GM12878 (cell line): ENCODE data around the gene CYB561A3. TPM values are rescaled to one million over a fixed set of nuclear protein-coding genes. Genes with fewer than 3 reads are reported as not detected.

ENCODE experiments used
- ATAC-seq: fragments of 200-7000 bp; cut with Tn5 transposase; 3 replicates; pipeline ENCODE4 v1.9.1; 2020; ENCODE audit warnings: mild to moderate bottlenecking, moderate library complexity
- BruUV-seq: library from RNA; stranded (reverse); fragments of 400-500 nt; replicated peaks from 2 replicates; lab custom pipeline; 2021; lab: Mats Ljungman, UMichigan
- CTCF ChIA-PET: fragments of 300-600 bp; sonication (Branson Sonifier 250); formaldehyde crosslinking; extraction: SDS; loops from one replicate; lab custom pipeline; 2021; ENCODE audit warnings: inconsistent platforms; lab: Yijun Ruan, JAX
- POLR2A ChIA-PET: fragments of 350-600 bp; formaldehyde crosslinking; extraction: SDS; loops from one replicate; lab custom pipeline; 2021; ENCODE audit warnings: inconsistent platforms; lab: Charles Lee
- RAD21 ChIA-PET: fragments of 300-600 bp; sonication (Branson Sonifier 250); formaldehyde crosslinking; loops from one replicate; lab custom pipeline; 2023; ENCODE audit warnings: antibody characterized with exemption; ENCODE audit not compliant: unreplicated experiment; lab: Charles Lee
- SMC1A ChIA-PET: fragments of 300-600 bp; sonication (Branson Sonifier 250); formaldehyde crosslinking; loops from one replicate; lab custom pipeline; 2023; ENCODE audit not compliant: unreplicated experiment, uncharacterized antibody; lab: Charles Lee
- DNase-seq: peaks from one replicate; pipeline ENCODE4 v3.0.0-alpha.2; 2011; ENCODE audit warnings: low read depth, low spot score
- FAIRE-seq: peaks from 3 replicates; lab custom pipeline; 2011; peaks lifted over from hg19 to GRCh38; lab: Jason Lieb, UNC
- H2AFZ ChIP-seq: 2 replicates; pipeline ENCODE4 v1.6.0; 2011; ENCODE audit warnings: low read depth, low read length, control low read depth; ENCODE audit not compliant: control insufficient read depth
- H3K27ac ChIP-seq: 2 replicates; pipeline ENCODE4 v1.5.1; 2011; ENCODE audit warnings: control low read depth; ENCODE audit not compliant: control insufficient read depth, insufficient read depth
- H3K27me3 ChIP-seq, 2 experiments: replicated peaks in 1 of 2; 2 replicates each; pipeline versions ENCODE4 v1.6.0 to v1.6.1; 2011; ENCODE audit warnings: low read length in 1 of 2; ENCODE audit not compliant: control insufficient read depth in 2 of 2, insufficient read depth in 2 of 2
- H3K36me3 ChIP-seq, 2 experiments: 2 replicates each; pipeline ENCODE4 v1.5.1; 2011; ENCODE audit warnings: low read length in 1 of 2; ENCODE audit not compliant: control insufficient read depth in 2 of 2, insufficient read depth in 2 of 2
- H3K4me1 ChIP-seq: 2 replicates; pipeline ENCODE4 v1.6.1; 2011; ENCODE audit warnings: mild to moderate bottlenecking, low read length, moderate library complexity, mixed read lengths; ENCODE audit not compliant: control insufficient read depth, insufficient read depth
- H3K4me2 ChIP-seq: 2 replicates; pipeline ENCODE4 v1.6.0; 2011; ENCODE audit warnings: control low read depth; ENCODE audit not compliant: control insufficient read depth, insufficient read depth
- H3K4me3 ChIP-seq: fragments of 200-600 bp; sonication (generic); 2 replicates; pipeline ENCODE4 v1.5.1; 2016
- H3K79me2 ChIP-seq: 2 replicates; pipeline ENCODE4 v1.6.0; 2011; ENCODE audit warnings: low read length; ENCODE audit not compliant: control insufficient read depth, insufficient read depth
- H3K9ac ChIP-seq: 2 replicates; pipeline ENCODE4 v1.8.0; 2011; ENCODE audit warnings: low read length, control low read depth, mixed read lengths; ENCODE audit not compliant: control insufficient read depth, insufficient read depth
- H3K9me3 ChIP-seq: replicated peaks from 3 replicates; pipeline ENCODE4 v1.5.1; 2011; ENCODE audit warnings: mild to moderate bottlenecking, low read length; ENCODE audit not compliant: control insufficient read depth, insufficient read depth
- H4K20me1 ChIP-seq: 2 replicates; pipeline ENCODE4 v1.6.0; 2011; ENCODE audit not compliant: control insufficient read depth, insufficient read depth
- CBX3 ChIP-seq: fragments of 200-600 bp; sonication (generic); IDR thresholded peaks from 2 replicates; pipeline ENCODE4 v1.6.1; 2016; ENCODE audit warnings: low read depth, borderline replicate concordance
- IRF4 ChIP-seq: IDR thresholded peaks from 2 replicates; pipeline ENCODE4 v1.6.1; 2011; ENCODE audit warnings: low read depth, low read length
- KLF5 ChIP-seq: fragments of 450-650 bp; IDR thresholded peaks from 2 replicates; pipeline ENCODE4 v1.6.1; 2014; ENCODE audit warnings: mild to moderate bottlenecking; ENCODE audit not compliant: partially characterized antibody
- MEF2A ChIP-seq: IDR thresholded peaks from 2 replicates; pipeline ENCODE4 v1.6.1; 2011; ENCODE audit warnings: low read depth, mild to moderate bottlenecking, low read length, moderate library complexity; ENCODE audit not compliant: insufficient read depth
- NR2C1 ChIP-seq: fragments of 450-650 bp; IDR thresholded peaks from 2 replicates; pipeline ENCODE4 v1.6.1; 2017; ENCODE audit warnings: antibody characterized with exemption, mild to moderate bottlenecking, moderate library complexity
- NRF1 ChIP-seq: conservative IDR thresholded peaks from 2 replicates; pipeline ENCODE4 v1.6.1; 2011; ENCODE audit warnings: mild to moderate bottlenecking, low read depth, low read length, improper control_type of control experiment
- PBX3 ChIP-seq: IDR thresholded peaks from 2 replicates; pipeline ENCODE4 v1.6.1; 2011; ENCODE audit warnings: mild to moderate bottlenecking, low read depth, low read length, moderate library complexity; ENCODE audit not compliant: insufficient replicate concordance
- REST ChIP-seq: IDR thresholded peaks from 2 replicates; pipeline ENCODE4 v1.6.1; 2012; ENCODE audit warnings: mild to moderate bottlenecking, low read depth, low read length
- SRF ChIP-seq, 2 experiments: IDR thresholded peaks; 2 replicates each; pipeline ENCODE4 v1.6.1; 2011; ENCODE audit warnings: low read depth in 2 of 2, low read length in 2 of 2, mild to moderate bottlenecking in 1 of 2, moderate library complexity in 1 of 2
- ZNF384 ChIP-seq: IDR thresholded peaks from 2 replicates; pipeline ENCODE4 v1.6.1; 2012; ENCODE audit warnings: low read depth, mild to moderate bottlenecking, low read length, improper control_type of control experiment, borderline replicate concordance
- WGBS: methylation state at CpG from one replicate; pipeline ENCODE4 v1.1.6; 2016; ENCODE audit warnings: low lambda C conversion rate; ENCODE audit not compliant: insufficient replicate concordance, insufficient coverage; ENCODE audit errors: missing lambda C conversion rate; 5-methylcytosine and 5-hydroxymethylcytosine counted together
- in situ Hi-C: fragments of 300-500 bp; cut with MboI; formaldehyde crosslinking; loops from 9 replicates; pipeline ENCODE4 v1.14.3; 2018; ENCODE audit warnings: mixed read lengths
- intact Hi-C: fragments of 100-400 bp; cut with micrococcal nuclease; formaldehyde crosslinking; loops from one replicate; pipeline ENCODE4 v1.14.2; 2022; ENCODE audit not compliant: unreplicated experiment
- polyA plus RNA-seq, 11 experiments: library from polyadenylated mRNA; depleted of rRNA in 4 of 11; unstranded in 6 of 11; stranded (reverse) in 5 of 11; fragments of >200 nt; fragmentation: Nextera tagmentation in 4 of 11; fragmentation: Illumina TruSeq in 1 of 11; extraction: Ambion mirVana in 4 of 11; extraction: Trizol in 1 of 11; gene quantifications; 1 replicate in 1 of 11; 2 replicates in 10 of 11; pipeline versions ENCODE4 v1.2.1 to v1.2.3, GENCODE V29; 2011 to 2016; ENCODE audit warnings: inconsistent platforms in 2 of 11, missing spikeins in 2 of 11, low read depth in 1 of 11
- total RNA-seq, 4 experiments: library from RNA; depleted of rRNA in 3 of 4; stranded (reverse); fragments of >200 nt in 3 of 4; fragmentation: Illumina TruSeq in 1 of 4; extraction: Trizol in 1 of 4; gene quantifications; 2 replicates each; pipeline versions ENCODE4 v1.2.1 to v1.2.3, GENCODE V29; 2013 to 2021

The CYB561A3 gene
- total and polyA plus RNA-seq, 10 of the 15 experiments (the other 5 are each of a cell fraction or from before 2014, with no cell fraction given), result 40.1 to 169 (median 74.4) TPM

- RAD21 ChIA-PET, result interaction anchor here (1.8 kb wide), 1 partner anchor 14 kb away, joined by 4 read pairs; no protein-coding TSS in a partner anchor
- no peaks in the 10 kb centered on the region for H3K79me2 ChIP-seq
- H3K27me3 ChIP-seq, result no peaks in the 10 kb centered on the region
- peaks cover 0 to 4% of the 10 kb centered on the region in 2 experiments; a peak in 2 of 4 replicates for H3K36me3 ChIP-seq
- H4K20me1 ChIP-seq, result no peaks in the 10 kb centered on the region
- no peak overlapping the region for H3K27ac ChIP-seq
- BruUV-seq, result no TSS peak
- no peaks in the 10 kb centered on the region for H3K9me3 ChIP-seq
- H2AFZ ChIP-seq, result no peak overlapping the region
- no peak overlapping the region for H3K4me3 ChIP-seq
- no peak overlapping the region for H3K4me2 ChIP-seq
- DNase-seq, result no peak
- no peak for ATAC-seq
- 98% methylated on average over 2 of the region's 2 CpGs for WGBS
- TF ChIP-seq PBX3 (no peak), KLF5 (no peak)
- TF ChIP-seq, all 136 proteins: peak for 0
- no peak for FAIRE-seq
- intact Hi-C loops (no loop called here), in situ Hi-C loops (no loop called here)
- Histone ChIP-seq H3K4me1 (peaks cover 2% of the 10 kb centered on the region; the same call in 1 of the 2 replicates), H3K9ac (no peak overlapping the region)
- CTCF ChIA-PET, result interaction anchor here (9.8 to 10.2 kb wide), 2 partner anchors 20 to 44 kb away, joined by 387 to 729 read pairs; partner anchors contain the start of genes CYB561A3 and TMEM138
- POLR2A ChIA-PET, result interaction anchor here (1.3 kb wide), 1 partner anchor 22 kb away, joined by 3 read pairs; no protein-coding TSS in a partner anchor
- SMC1A ChIA-PET, result interaction anchor here (1.4 to 1.7 kb wide), 2 partner anchors 15 to 45 kb away, joined by 6 to 9 read pairs; no protein-coding TSS in a partner anchor
These were observed 20.7 kb downstream of the CYB561A3 start for GRCh38 chr11:61340979-61341378.

GRCh38 chr11:61339490-61339878 lies 22.2 kb downstream of the CYB561A3 start:
- POLR2A ChIA-PET, result no interaction called here
- CTCF ChIA-PET, result interaction anchor here (1.2 to 10.2 kb wide), 3 partner anchors 22 to 53 kb away, joined by 4 to 729 read pairs (median 387); partner anchors contain the start of genes CYB561A3 and TMEM138
- Histone ChIP-seq H3K4me2 (no peak overlapping the region), H3K9me3 (no peaks in the 10 kb centered on the region), H3K27ac (no peak overlapping the region), H3K9ac (no peak overlapping the region), H3K4me1 (peaks cover 6% of the 10 kb centered on the region), H3K36me3 (peaks cover 0 to 4% of the 10 kb centered on the region in 2 experiments; a peak in 2 of 4 replicates), H3K4me3 (no peak overlapping the region)
- DNase-seq (no peak), ATAC-seq (no peak), FAIRE-seq (no peak)
- RAD21 ChIA-PET, result interaction anchor here (1.8 kb wide), 1 partner anchor 16 kb away, joined by 4 read pairs; no protein-coding TSS in a partner anchor
- intact Hi-C loops, result loop anchor here (10.0 kb wide), 1 partner anchor 85 kb away; no protein-coding TSS in a partner anchor
- WGBS, result 60% methylated on average over 4 of the region's 4 CpGs
- in situ Hi-C loops, result loop anchor here (5.0 kb wide), 1 partner anchor 48 kb away; no protein-coding TSS in a partner anchor
- SMC1A ChIA-PET, result interaction anchor here (0.6 to 8.1 kb wide), 4 partner anchors 18 to 488 kb away, joined by 3 to 414 read pairs (median 123); partner anchors contain the start of genes CYB561A3, TMEM138 and TMEM216
- TF ChIP-seq CBX3 (no peak), ZNF384 (no peak), MEF2A (no peak), SRF (IDR thresholded peaks at IDR 0.05; ENCODE audit: low read depth in 2 of 2, low read length in 2 of 2) (no peak), NR2C1 (no peak), IRF4 (no peak), REST (no peak), NRF1 (no peak)
- TF ChIP-seq, all 136 proteins: peak for 0
- H4K20me1 ChIP-seq, result no peaks in the 10 kb centered on the region
- H3K79me2 ChIP-seq, result 0 out of 2 replicates have a peak, but pooled peaks cover under 1% of the 10 kb centered on the region
- no TSS peak for BruUV-seq
- no peaks in the 10 kb centered on the region for H3K27me3 ChIP-seq
- H2AFZ ChIP-seq, result no peak overlapping the region
